Subcutaneous adipose tissue (tissue), 4 donors: Measurements from ENCODE around the gene MEF2A. TPM values are rescaled to one million over a fixed set of nuclear protein-coding genes. Genes with fewer than 3 reads are reported as not detected.

Source experiments
- total RNA-seq, 4 donors: library from RNA; depleted of rRNA; stranded (reverse); fragments of >200 nt; gene quantifications; one replicate each; pipeline ENCODE4 v1.1.0, GENCODE V29; 2016
- TF ChIP-seq, protein P1 (sequence below): fragments of 450-650 bp; IDR thresholded peaks from one replicate; pipeline ENCODE4 v1.5.1; 2016; ENCODE audit warnings: low read depth, mild to moderate bottlenecking, control low read depth, antibody characterized with exemption, moderate library complexity

MEF2A gene
- total RNA-seq, 4 donors from 2014 or later, result 58.6 to 103 (median 71.0) TPM

DNA sequence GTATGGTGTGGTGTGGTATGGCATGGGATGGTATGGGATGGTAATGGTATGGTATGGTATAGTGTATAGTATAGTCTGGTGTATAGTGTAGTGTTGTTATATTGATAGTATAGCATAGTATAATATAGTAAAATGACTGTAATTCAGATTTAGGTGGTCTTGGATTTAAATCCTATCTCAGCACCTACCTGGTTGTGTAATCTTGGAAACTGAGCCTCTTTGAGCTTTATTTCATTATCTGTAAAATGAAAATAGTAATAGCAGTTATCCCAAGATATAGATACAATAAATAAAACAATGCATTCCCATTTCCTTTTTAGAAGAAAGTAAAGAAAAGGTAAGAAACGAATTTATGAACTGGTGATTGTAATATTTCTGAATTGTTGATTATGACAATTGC is 27.5 kb upstream of the MEF2A start:
- TF ChIP-seq, protein P1, sequence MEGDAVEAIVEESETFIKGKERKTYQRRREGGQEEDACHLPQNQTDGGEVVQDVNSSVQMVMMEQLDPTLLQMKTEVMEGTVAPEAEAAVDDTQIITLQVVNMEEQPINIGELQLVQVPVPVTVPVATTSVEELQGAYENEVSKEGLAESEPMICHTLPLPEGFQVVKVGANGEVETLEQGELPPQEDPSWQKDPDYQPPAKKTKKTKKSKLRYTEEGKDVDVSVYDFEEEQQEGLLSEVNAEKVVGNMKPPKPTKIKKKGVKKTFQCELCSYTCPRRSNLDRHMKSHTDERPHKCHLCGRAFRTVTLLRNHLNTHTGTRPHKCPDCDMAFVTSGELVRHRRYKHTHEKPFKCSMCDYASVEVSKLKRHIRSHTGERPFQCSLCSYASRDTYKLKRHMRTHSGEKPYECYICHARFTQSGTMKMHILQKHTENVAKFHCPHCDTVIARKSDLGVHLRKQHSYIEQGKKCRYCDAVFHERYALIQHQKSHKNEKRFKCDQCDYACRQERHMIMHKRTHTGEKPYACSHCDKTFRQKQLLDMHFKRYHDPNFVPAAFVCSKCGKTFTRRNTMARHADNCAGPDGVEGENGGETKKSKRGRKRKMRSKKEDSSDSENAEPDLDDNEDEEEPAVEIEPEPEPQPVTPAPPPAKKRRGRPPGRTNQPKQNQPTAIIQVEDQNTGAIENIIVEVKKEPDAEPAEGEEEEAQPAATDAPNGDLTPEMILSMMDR, result no peak

DNA sequence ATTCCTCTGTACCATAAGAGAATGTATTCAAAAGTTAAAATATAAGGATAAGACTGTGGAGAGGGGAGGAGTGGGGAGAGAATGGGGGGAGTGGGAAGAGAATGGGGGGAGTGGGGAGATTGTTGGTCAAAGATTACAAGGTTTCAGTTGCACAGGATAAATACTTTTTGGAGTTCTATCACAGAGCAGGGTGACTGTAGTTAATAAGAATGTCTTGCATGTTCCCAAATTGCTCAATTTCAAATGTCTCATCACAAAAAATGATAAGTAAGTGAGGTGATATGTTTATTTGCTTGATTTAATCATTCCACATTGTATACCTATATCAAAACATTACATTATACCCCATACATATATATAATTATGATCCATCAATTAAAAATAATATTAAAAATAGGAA is 23.0 kb upstream of the MEF2A start:
- TF ChIP-seq, protein P1, result no peak

DNA sequence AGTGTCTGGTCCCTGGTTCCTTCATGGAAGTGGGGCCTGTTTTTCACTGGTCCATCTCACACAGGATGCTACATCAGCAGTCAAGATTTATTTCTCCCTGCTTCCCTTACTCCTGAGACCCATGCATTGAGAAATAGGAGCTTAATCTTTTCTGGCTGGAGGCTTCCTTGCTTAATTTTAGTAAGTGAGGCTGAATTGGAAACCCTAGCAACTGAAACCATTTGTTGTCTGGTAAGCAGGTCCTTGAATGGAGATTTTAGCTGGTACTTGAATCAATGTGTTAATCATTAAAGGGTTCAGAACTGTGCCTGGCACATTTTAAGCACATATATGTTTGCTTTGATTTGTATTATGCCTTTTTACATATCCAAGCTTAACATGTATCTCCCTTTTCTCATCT is 20.2 kb upstream of the MEF2A start:
- TF ChIP-seq, protein P1, result no peak

DNA sequence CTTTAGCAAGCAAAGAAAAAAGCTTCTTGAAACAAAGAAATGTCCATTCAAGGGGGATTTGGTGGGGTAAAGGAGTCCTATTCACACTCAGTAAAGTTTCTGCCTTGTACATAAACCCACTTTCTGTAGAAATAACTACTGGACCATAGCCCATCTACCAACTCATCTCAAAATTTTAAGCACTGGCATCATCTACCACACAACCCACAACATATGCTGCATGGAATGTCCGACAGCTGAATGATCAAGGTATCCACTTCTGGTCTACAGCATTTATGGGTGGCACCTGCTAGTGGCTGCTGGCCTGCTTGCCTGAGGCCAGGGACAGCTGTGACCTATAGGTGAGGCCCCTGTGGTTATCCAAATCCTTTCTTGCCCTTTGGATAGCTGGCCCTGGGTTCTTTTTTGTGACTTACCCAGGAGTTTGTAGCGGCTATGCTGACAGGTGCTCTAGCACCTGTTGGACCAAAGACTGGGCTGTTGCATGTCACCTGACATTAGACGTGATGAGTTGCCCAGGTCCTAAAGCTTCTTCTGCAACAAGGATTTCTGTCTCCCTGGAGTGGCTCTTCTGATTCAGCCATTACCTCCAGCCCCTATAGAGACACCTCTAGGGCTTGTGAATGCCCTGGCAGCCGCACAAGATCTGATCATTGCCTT is 19.2 kb upstream of the MEF2A start:
- TF ChIP-seq, protein P1, result no peak

DNA sequence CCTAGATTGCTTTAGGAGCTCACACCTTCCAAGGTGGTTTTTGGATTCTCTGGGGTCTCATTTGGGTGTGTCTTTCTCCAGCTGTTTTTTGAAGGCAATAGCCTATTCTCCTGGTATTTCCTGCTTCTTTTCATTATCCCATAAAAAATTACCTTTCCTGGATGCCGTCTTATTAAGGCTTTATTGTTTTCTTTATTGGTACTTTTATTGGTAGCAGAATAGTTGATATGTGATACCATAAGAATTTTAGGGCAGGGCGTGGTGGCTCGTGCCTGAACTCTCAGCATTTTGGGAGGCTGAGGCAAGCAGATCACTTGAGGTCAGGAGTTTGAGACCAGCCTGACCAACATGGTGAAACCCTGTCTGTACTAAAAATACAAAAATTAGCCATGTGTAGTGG is 18.3 kb upstream of the MEF2A start:
- TF ChIP-seq, protein P1, result no peak

DNA sequence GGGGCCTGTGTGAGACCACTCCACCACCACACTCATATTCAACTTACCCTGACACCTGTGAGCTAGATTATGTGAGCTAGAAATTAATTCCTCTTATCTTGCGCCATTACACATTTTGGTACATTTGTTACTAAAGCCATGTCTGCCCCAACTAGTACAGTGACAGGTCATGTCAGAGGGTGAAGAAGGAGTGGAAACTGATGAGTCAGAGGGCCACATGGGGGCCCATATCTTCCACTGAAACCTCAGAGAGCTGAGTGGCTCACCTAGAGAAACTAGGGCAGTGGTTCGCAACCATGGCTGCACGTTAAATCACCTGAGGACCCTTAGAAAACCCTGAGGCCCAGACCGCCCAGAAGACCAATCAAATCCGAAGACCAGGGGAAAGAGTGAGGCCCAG is 15.7 kb upstream of the MEF2A start:
- TF ChIP-seq, protein P1, result no peak

DNA sequence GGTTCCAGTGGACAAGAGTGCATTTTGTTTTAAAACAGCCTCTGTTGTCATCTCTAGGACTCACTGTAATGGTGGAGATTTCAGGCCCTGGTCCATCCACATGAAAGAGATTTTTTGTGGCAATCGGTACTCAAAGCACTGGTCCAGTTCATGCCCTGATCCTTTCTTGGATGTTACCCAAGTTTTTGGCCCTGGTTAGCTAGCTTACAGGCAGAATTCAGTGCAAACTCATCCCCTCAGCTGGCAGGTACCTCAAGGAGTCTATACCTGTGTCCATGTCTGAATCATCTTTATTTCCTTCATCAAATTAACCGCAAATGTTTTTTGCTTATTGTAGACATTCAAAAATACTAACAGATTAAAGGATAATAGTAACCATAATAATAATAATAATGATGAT is 13.7 kb upstream of the MEF2A start:
- TF ChIP-seq, protein P1, result no peak
